Panc1 (cell line): ENCODE results near the gene JAG1. TPM values are rescaled to one million over a fixed set of nuclear protein-coding genes. Genes with fewer than 3 reads are reported as not detected.

Source experiments
- ATAC-seq: fragments of 200-7000 bp; cut with Tn5 transposase; 2 replicates; pipeline ENCODE4 v1.9.1; 2020; ENCODE audit warnings: mild to moderate bottlenecking, moderate library complexity
- BruUV-seq: library from RNA; stranded (reverse); fragments of 400-500 nt; replicated peaks from 2 replicates; lab custom pipeline; 2021; lab: Mats Ljungman, UMichigan
- CTCF ChIA-PET: fragments of 300-600 bp; sonication (Branson Sonifier 250); formaldehyde crosslinking; loops from one replicate; lab custom pipeline; 2022; ENCODE audit warnings: antibody characterized with exemption; lab: Charles Lee
- POLR2A ChIA-PET: fragments of 300-600 bp; sonication (Branson Sonifier 250); formaldehyde crosslinking; loops from one replicate; lab custom pipeline; 2022; ENCODE audit warnings: antibody characterized with exemption; lab: Charles Lee
- DNase-seq: peaks from one replicate; pipeline ENCODE4 v3.0.0-alpha.2; 2010; ENCODE audit warnings: low read depth, low spot score
- H3K27ac ChIP-seq: 2 replicates; pipeline ENCODE4 v1.5.1; 2011; ENCODE audit warnings: mild to moderate bottlenecking, low read length, inconsistent platforms
- H3K27me3 ChIP-seq: fragments of 200-500 bp; sonication (Bioruptor generic); 2 replicates; pipeline ENCODE4 v1.6.0; 2014; ENCODE audit warnings: low read length, inconsistent platforms; ENCODE audit not compliant: control insufficient read depth, insufficient read depth
- H3K36me3 ChIP-seq: fragments of 200-500 bp; sonication (Bioruptor generic); 2 replicates; pipeline ENCODE4 v1.5.1; 2014; ENCODE audit warnings: inconsistent platforms, mild to moderate bottlenecking, low read length, moderate library complexity; ENCODE audit not compliant: control insufficient read depth, insufficient read depth
- H3K4me1 ChIP-seq: 2 replicates; pipeline ENCODE4 v1.5.1; 2011; ENCODE audit warnings: inconsistent platforms, mild to moderate bottlenecking, low read length, moderate library complexity; ENCODE audit not compliant: control insufficient read depth, insufficient read depth
- H3K4me3 ChIP-seq, 2 experiments: 2 replicates each; pipeline ENCODE4 v1.5.1; 2011 to 2012; ENCODE audit warnings: low read depth in 2 of 2, low read length in 2 of 2, mild to moderate bottlenecking in 2 of 2, inconsistent platforms in 1 of 2, moderate library complexity in 1 of 2
- H3K9me3 ChIP-seq: fragments of 200-500 bp; sonication (Bioruptor generic); 2 replicates; pipeline ENCODE4 v1.5.1; 2014; ENCODE audit warnings: low read depth, mild to moderate bottlenecking, inconsistent platforms, low read length, moderate library complexity; ENCODE audit not compliant: control insufficient read depth, insufficient read depth
- POLR2AphosphoS5 ChIP-seq: IDR thresholded peaks from 2 replicates; pipeline ENCODE4 v1.6.1; 2012; ENCODE audit warnings: mild to moderate bottlenecking, low read depth, low read length, moderate library complexity
- REST ChIP-seq, 2 experiments: IDR thresholded peaks; 2 replicates each; pipeline ENCODE4 v1.6.1; 2011 to 2012; ENCODE audit warnings: low read depth in 2 of 2, control low read depth in 1 of 2, low read length in 1 of 2, mild to moderate bottlenecking in 1 of 2, moderate library complexity in 1 of 2; ENCODE audit not compliant: insufficient read depth in 1 of 2
- SIN3A ChIP-seq: IDR thresholded peaks from 2 replicates; pipeline ENCODE4 v1.6.1; 2012; ENCODE audit warnings: low read depth, mild to moderate bottlenecking, low read length, moderate library complexity, borderline replicate concordance; ENCODE audit not compliant: insufficient read depth
- TCF7L2 ChIP-seq: IDR thresholded peaks from 2 replicates; pipeline ENCODE4 v1.6.1; 2011; ENCODE audit warnings: mild to moderate bottlenecking, low read depth, low read length, inconsistent platforms
- in situ Hi-C: cut with HindIII; loops from 2 replicates; pipeline ENCODE4 v1.10.0; 2016; ENCODE audit warnings: low sequenced_read_pairs, low pct_unique_long_range_greater_than_20kb
- intact Hi-C: fragments of 100-400 bp; cut with micrococcal nuclease; formaldehyde crosslinking; loops from one replicate; pipeline ENCODE4 v1.10.0; 2022; ENCODE audit not compliant: unreplicated experiment
- total RNA-seq: library from RNA; stranded (reverse); gene quantifications from one replicate; pipeline ENCODE4 v1.2.1, GENCODE V29; 2021; ENCODE audit not compliant: unreplicated experiment
- TF ChIP-seq, protein P1 (sequence below): fragments of 450-650 bp; IDR thresholded peaks from 2 replicates; pipeline ENCODE4 v1.5.1; 2017; ENCODE audit warnings: mild to moderate bottlenecking

The JAG1 gene
- total RNA-seq, 1 experiment from 2014 or later: 21.2 TPM

GRCh38 chr20:10645205-10645570 lies 28.6 kb downstream of the JAG1 start:
- BruUV-seq: no TSS peak
- ChIA-PET CTCF (no interaction called here), POLR2A (no interaction called here)
- no peak for DNase-seq
- no peak overlapping the region for H3K27ac ChIP-seq
- peaks cover 20% of the 10 kb centered on the region for H3K36me3 ChIP-seq
- no peak overlapping the region for H3K4me3 ChIP-seq
- no peaks in the 10 kb centered on the region for H3K4me1 ChIP-seq
- TF ChIP-seq POLR2AphosphoS5 (no peak), SIN3A (no peak), REST (IDR thresholded peaks at IDR 0.05; ENCODE audit: insufficient read depth in 1 of 2, low read depth in 2 of 2, low read length in 1 of 2) (no peak)
- TF ChIP-seq, protein P1, sequence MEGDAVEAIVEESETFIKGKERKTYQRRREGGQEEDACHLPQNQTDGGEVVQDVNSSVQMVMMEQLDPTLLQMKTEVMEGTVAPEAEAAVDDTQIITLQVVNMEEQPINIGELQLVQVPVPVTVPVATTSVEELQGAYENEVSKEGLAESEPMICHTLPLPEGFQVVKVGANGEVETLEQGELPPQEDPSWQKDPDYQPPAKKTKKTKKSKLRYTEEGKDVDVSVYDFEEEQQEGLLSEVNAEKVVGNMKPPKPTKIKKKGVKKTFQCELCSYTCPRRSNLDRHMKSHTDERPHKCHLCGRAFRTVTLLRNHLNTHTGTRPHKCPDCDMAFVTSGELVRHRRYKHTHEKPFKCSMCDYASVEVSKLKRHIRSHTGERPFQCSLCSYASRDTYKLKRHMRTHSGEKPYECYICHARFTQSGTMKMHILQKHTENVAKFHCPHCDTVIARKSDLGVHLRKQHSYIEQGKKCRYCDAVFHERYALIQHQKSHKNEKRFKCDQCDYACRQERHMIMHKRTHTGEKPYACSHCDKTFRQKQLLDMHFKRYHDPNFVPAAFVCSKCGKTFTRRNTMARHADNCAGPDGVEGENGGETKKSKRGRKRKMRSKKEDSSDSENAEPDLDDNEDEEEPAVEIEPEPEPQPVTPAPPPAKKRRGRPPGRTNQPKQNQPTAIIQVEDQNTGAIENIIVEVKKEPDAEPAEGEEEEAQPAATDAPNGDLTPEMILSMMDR: no peak
- in situ Hi-C loops: no loop called here
- H3K27me3 ChIP-seq: no peaks in the 10 kb centered on the region
- intact Hi-C loops: no loop called here
- no peaks in the 10 kb centered on the region for H3K9me3 ChIP-seq
- no peak for ATAC-seq

DNA sequence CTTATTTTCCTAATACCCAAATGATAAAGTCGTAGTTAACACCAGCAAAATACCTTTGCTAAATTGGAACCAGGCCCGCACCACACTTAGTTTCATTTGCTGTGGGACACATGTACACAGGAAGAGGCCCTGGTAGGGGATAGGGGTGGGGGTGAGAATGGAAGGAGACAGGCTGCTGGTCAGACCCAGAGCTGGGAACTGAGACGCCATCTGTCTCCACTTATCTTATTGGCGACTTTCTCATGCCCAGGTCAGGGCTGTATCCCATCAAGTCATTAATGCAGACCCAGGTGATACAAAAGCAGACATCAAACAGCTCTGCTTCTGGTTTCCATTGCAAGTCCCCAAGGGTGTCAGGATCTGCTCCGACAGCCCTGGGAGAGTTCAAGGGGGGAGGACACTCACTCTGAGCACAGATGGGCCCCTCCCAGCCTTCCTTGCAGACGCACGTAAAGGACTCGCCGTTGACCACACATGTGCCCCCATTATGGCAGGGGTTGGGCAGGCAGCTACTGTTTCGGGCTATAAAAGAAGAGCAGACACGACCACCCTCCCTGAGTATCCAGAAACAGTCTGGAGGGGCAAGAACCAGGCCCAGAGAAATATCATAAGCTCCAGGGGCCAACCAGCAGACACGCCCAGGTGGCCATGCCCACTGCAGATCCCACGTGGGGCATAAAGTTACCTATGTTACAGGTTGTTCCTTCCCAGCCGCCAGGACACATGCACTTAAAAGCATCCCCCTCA lies 29.2 kb downstream of the JAG1 start:
- TF ChIP-seq REST (IDR thresholded peaks at IDR 0.05; ENCODE audit: insufficient read depth in 1 of 2, low read depth in 2 of 2, low read length in 1 of 2) (no peak), POLR2AphosphoS5 (no peak), SIN3A (no peak), TCF7L2 (no peak)
- TF ChIP-seq, protein P1: no peak
- Histone ChIP-seq H3K36me3 (peaks cover 21% of the 10 kb centered on the region), H3K27ac (no peak overlapping the region), H3K4me1 (no peaks in the 10 kb centered on the region), H3K9me3 (no peaks in the 10 kb centered on the region), H3K4me3 (no peak overlapping the region), H3K27me3 (no peaks in the 10 kb centered on the region)
- BruUV-seq: no TSS peak
- intact Hi-C loops (no loop called here), in situ Hi-C loops (no loop called here)
- DNase-seq: no peak
- CTCF ChIA-PET: no interaction called here
- ATAC-seq: no peak
- POLR2A ChIA-PET: no interaction called here
